ENCODE measurements around the gene OSCP1.

- TF ChIP-seq EZH2phosphoT487 (IDR thresholded peaks at IDR 0.05; ENCODE audit: insufficient read depth, low read depth), result no peak
- no peak for TF ChIP-seq EZH2 (IDR thresholded peaks at IDR 0.05; ENCODE audit: insufficient read depth, poor library complexity, severe bottlenecking)
These were observed 68.0 kb downstream of the OSCP1 start for GRCh38 chr1:36382231-36382630.
